ENCODE data around the gene C1orf232. TPM values are rescaled to one million over a fixed set of nuclear protein-coding genes. Genes with fewer than 3 reads are reported as not detected.
A peak's percentile ranks its signal among the peaks of the same experiment; 100 is the strongest.

C1orf232 gene
- total and polyA plus RNA-seq, 9 of the 15 experiments (the other 6 are each of a cell fraction or from before 2014, with no cell fraction given): not detected

- TF ChIP-seq YBX1 (IDR thresholded peaks at IDR 0.05) (no peak), ZKSCAN3 (CRISPR knock-in tag; IDR thresholded peaks at IDR 0.05) (no peak)
- TF ChIP-seq, protein P1, sequence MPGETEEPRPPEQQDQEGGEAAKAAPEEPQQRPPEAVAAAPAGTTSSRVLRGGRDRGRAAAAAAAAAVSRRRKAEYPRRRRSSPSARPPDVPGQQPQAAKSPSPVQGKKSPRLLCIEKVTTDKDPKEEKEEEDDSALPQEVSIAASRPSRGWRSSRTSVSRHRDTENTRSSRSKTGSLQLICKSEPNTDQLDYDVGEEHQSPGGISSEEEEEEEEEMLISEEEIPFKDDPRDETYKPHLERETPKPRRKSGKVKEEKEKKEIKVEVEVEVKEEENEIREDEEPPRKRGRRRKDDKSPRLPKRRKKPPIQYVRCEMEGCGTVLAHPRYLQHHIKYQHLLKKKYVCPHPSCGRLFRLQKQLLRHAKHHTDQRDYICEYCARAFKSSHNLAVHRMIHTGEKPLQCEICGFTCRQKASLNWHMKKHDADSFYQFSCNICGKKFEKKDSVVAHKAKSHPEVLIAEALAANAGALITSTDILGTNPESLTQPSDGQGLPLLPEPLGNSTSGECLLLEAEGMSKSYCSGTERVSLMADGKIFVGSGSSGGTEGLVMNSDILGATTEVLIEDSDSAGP (CRISPR knock-in tag; IDR thresholded peaks at IDR 0.05): no peak
Measured at GRCh38 chr1:26119892-26120608, 48.7 kb downstream of the C1orf232 start (continued).

- FAIRE-seq (peak; percentile 6), DNase-seq (ENCODE audit: extremely low read depth in 1 of 4, low spot score in 3 of 4) (no peak), ATAC-seq (no peak)
- Histone ChIP-seq H3K4me3 (no peak overlapping the region), H3K9ac (ENCODE audit: insufficient read depth in 1 of 2, low read depth in 2 of 2, low read length in 2 of 2) (peak overlapping the region in 1 of 2 experiments; percentile 77; a peak in 3 of 4 replicates), H3K4me1 (replicated peaks in 1 of 2; ENCODE audit: control insufficient read depth in 2 of 2, insufficient read depth in 2 of 2, low read length in 2 of 2) (peaks cover 13 to 29% of the 10 kb centered on the region in 2 experiments), H3K27me3 (ENCODE audit: control insufficient read depth in 2 of 2, insufficient read depth in 2 of 2, low read length in 2 of 2) (no peaks in the 10 kb centered on the region), H3K79me2 (ENCODE audit: control insufficient read depth, insufficient read depth, low read length) (peaks cover 82% of the 10 kb centered on the region), H4K20me1 (replicated peaks; ENCODE audit: control insufficient read depth, insufficient read depth, low read length) (no peaks in the 10 kb centered on the region), H3K36me3 (ENCODE audit: control insufficient read depth, insufficient read depth, low read length) (peaks cover 53% of the 10 kb centered on the region), H3K27ac (ENCODE audit: extremely low read depth, low read depth, low read length) (peak overlapping the region; percentile 72), H3K9me1 (ENCODE audit: control insufficient read depth, insufficient read depth, low read length) (no peaks in the 10 kb centered on the region), H3K9me3 (replicated peaks; ENCODE audit: control insufficient read depth, insufficient read depth, low read depth, low read length) (no peaks in the 10 kb centered on the region), H3K4me2 (ENCODE audit: insufficient read depth, low read length) (peak overlapping the region; percentile 42; the same call in 1 of the 2 replicates), H2AFZ (ENCODE audit: low read depth, low read length) (no peak overlapping the region)
- in situ Hi-C loops (cut with MboI) (no loop called here), intact Hi-C loops (cut with micrococcal nuclease) (loop anchor here (5.0 kb wide), 2 partner anchors 123 to 208 kb away; no protein-coding TSS in a partner anchor)
- whole genome bisulfite sequencing (ENCODE audit: insufficient coverage, low coverage, missing lambda C conversion rate): 72% methylated on average over 12 of the region's 12 CpGs
- ChIA-PET POLR2A (interaction anchor here (0.5 to 8.2 kb wide), 8 partner anchors 8 to 323 kb away, joined by 3 to 107 read pairs (median 6); partner anchors contain the start of gene ZNF593), CTCF (ENCODE audit: low intra/inter-chr PET ratio) (no interaction called here)
- no TSS peak for BruUV-seq (replicated peaks)
- TF ChIP-seq CEBPB (tag; IDR thresholded peaks at IDR 0.05): 0 out of 2 replicates have a peak, but pooled peaks have one; percentile 15
- TF ChIP-seq USF2 (CRISPR knock-in tag; IDR thresholded peaks at IDR 0.05): no peak
- 0 out of 2 replicates have a peak, but pooled peaks have one; percentile 52 for TF ChIP-seq MBD1 (CRISPR knock-in tag; IDR thresholded peaks at IDR 0.05)
- TF ChIP-seq SIN3A (IDR thresholded peaks at IDR 0.05; ENCODE audit: borderline replicate concordance in 2 of 2, control insufficient read depth in 1 of 2, low read depth in 2 of 2, low read length in 2 of 2): no peak
- TF ChIP-seq CEBPG (CRISPR knock-in tag; IDR thresholded peaks at IDR 0.05): no peak
- peak in 1 of 2 experiments; percentile 20; a peak in 1 of 4 replicates for TF ChIP-seq CEBPG (tag; conservative IDR thresholded peaks at IDR 0.05 in 1 of 2, IDR thresholded peaks at IDR 0.05 in 1 of 2)
Measured at GRCh38 chr1:26114165-26114927, 54.4 kb downstream of the C1orf232 start.
